K562 (cell line): Measurements from ENCODE around the gene PDIA2. TPM values are rescaled to one million over a fixed set of nuclear protein-coding genes. Genes with fewer than 3 reads are reported as not detected.

Experiments
- ATAC-seq: fragments of 200-7000 bp; cut with Tn5 transposase; 3 replicates; pipeline ENCODE4 v1.9.1; 2020; ENCODE audit warnings: moderate library complexity
- BruUV-seq: library from RNA; stranded (reverse); fragments of 400-500 nt; replicated peaks from 2 replicates; lab custom pipeline; 2021; lab: Mats Ljungman, UMichigan
- CTCF ChIA-PET: fragments of 300-600 bp; formaldehyde crosslinking; extraction: SDS; loops from one replicate; lab custom pipeline; 2021; ENCODE audit warnings: low intra/inter-chr PET ratio; lab: Yijun Ruan, JAX
- POLR2A ChIA-PET: fragments of 300-600, 350-650 bp; sonication (Branson Sonifier 250); formaldehyde crosslinking; extraction: SDS; loops from one replicate; lab custom pipeline; 2021; ENCODE audit warnings: antibody characterized with exemption, inconsistent platforms; lab: Yijun Ruan, JAX
- DNase-seq, 4 experiments: peaks; one replicate each; pipeline versions ENCODE4 v3.0.0 to v3.0.0-alpha.2; 2011 to 2018; ENCODE audit warnings: low spot score in 3 of 4, mixed read lengths in 3 of 4; ENCODE audit errors: extremely low read depth in 1 of 4
- FAIRE-seq: peaks from 2 replicates; lab custom pipeline; 2011; peaks lifted over from hg19 to GRCh38; lab: Jason Lieb, UNC
- H2AFZ ChIP-seq: 2 replicates; pipeline ENCODE4 v1.6.0; 2011; ENCODE audit warnings: low read depth, low read length, control low read depth, inconsistent platforms
- H3K27ac ChIP-seq: fragments of 200-600 bp; 3 replicates; pipeline ENCODE4 v1.8.0; 2011; ENCODE audit warnings: low read depth, mild to moderate bottlenecking, control low read depth, inconsistent platforms, low read length, moderate library complexity, mixed read lengths; ENCODE audit errors: extremely low read depth
- H3K27me3 ChIP-seq, 2 experiments: fragments of 300-600 bp in 1 of 2; 2 replicates in 1 of 2; 3 replicates in 1 of 2; pipeline versions ENCODE4 v1.6.0 to v1.8.0; 2011; ENCODE audit warnings: inconsistent platforms in 2 of 2, low read length in 2 of 2, mild to moderate bottlenecking in 1 of 2, mixed read lengths in 1 of 2, moderate library complexity in 1 of 2; ENCODE audit not compliant: control insufficient read depth in 2 of 2, insufficient read depth in 2 of 2
- H3K36me3 ChIP-seq: fragments of 300-600 bp; 3 replicates; pipeline ENCODE4 v1.8.0; 2011; ENCODE audit warnings: mild to moderate bottlenecking, low read length, inconsistent platforms; ENCODE audit not compliant: control insufficient read depth, insufficient read depth
- H3K4me1 ChIP-seq, 2 experiments: fragments of 200-600 bp in 1 of 2; replicated peaks in 1 of 2; 2 replicates in 1 of 2; 3 replicates in 1 of 2; pipeline versions ENCODE4 v1.5.1 to v1.8.0; 2011; ENCODE audit warnings: inconsistent platforms in 2 of 2, low read length in 2 of 2, mild to moderate bottlenecking in 1 of 2, mixed read lengths in 1 of 2, moderate library complexity in 1 of 2; ENCODE audit not compliant: control insufficient read depth in 2 of 2, insufficient read depth in 2 of 2
- H3K4me2 ChIP-seq: 2 replicates; pipeline ENCODE4 v1.6.1; 2011; ENCODE audit warnings: low read length, control low read depth, inconsistent platforms, mixed read lengths; ENCODE audit not compliant: insufficient read depth
- H3K4me3 ChIP-seq: fragments of 200-600 bp; sonication (generic), shearing (Covaris generic); 2 replicates; pipeline ENCODE4 v1.5.1; 2016; ENCODE audit warnings: control low read depth, inconsistent platforms
- H3K79me2 ChIP-seq: fragments of 200-600 bp; 3 replicates; pipeline ENCODE4 v1.8.0; 2011; ENCODE audit warnings: low read length, inconsistent platforms; ENCODE audit not compliant: control insufficient read depth, insufficient read depth
- H3K9ac ChIP-seq, 2 experiments: 2 replicates each; pipeline versions ENCODE4 v1.6.0 to v1.6.1; 2011; ENCODE audit warnings: low read depth in 2 of 2, low read length in 2 of 2, control low read depth in 1 of 2, inconsistent platforms in 1 of 2, mild to moderate bottlenecking in 1 of 2, mixed read lengths in 1 of 2; ENCODE audit not compliant: insufficient read depth in 1 of 2
- H3K9me1 ChIP-seq: one replicate; pipeline ENCODE4 v1.6.0; 2011; ENCODE audit warnings: inconsistent platforms, mild to moderate bottlenecking, low read length, moderate library complexity; ENCODE audit not compliant: control insufficient read depth, insufficient read depth
- H3K9me3 ChIP-seq: replicated peaks from 2 replicates; pipeline ENCODE4 v1.5.1; 2011; ENCODE audit warnings: low read depth, low read length, inconsistent platforms; ENCODE audit not compliant: control insufficient read depth, insufficient read depth
- H4K20me1 ChIP-seq: replicated peaks from 2 replicates; pipeline ENCODE4 v1.6.1; 2011; ENCODE audit warnings: low read length, inconsistent platforms, mixed read lengths; ENCODE audit not compliant: control insufficient read depth, insufficient read depth
- CBFA2T3 ChIP-seq: fragments of 450-650 bp; IDR thresholded peaks from 2 replicates; pipeline ENCODE4 v1.6.1; 2017
- CC2D1A ChIP-seq: fragments of 450-650 bp; IDR thresholded peaks from 2 replicates; pipeline ENCODE4 v1.6.1; 2017; ENCODE audit warnings: mild to moderate bottlenecking
- EP300 ChIP-seq: IDR thresholded peaks from 2 replicates; pipeline ENCODE4 v1.6.1; 2012; ENCODE audit warnings: low read length, improper control_type of control experiment
- MAFG ChIP-seq: fragments of 450-650 bp; conservative IDR thresholded peaks from 2 replicates; pipeline ENCODE4 v1.6.1; 2016; ENCODE audit warnings: missing genetic modification characterization, missing compliant biosample characterization
- MYC ChIP-seq, 2 experiments: fragments of 250-450 bp in 1 of 2; sonication (Bioruptor Pico) in 1 of 2; IDR thresholded peaks; 2 replicates each; pipeline versions ENCODE4 v1.5.1 to v1.6.1; 2012 to 2021; ENCODE audit warnings: low read depth in 2 of 2, borderline replicate concordance in 1 of 2, improper control_type of control experiment in 1 of 2, low read length in 1 of 2, mild to moderate bottlenecking in 1 of 2, moderate library complexity in 1 of 2
- SMAD4 ChIP-seq: fragments of 250-450 bp; sonication (Bioruptor Pico); conservative IDR thresholded peaks from 2 replicates; pipeline ENCODE4 v1.8.0; 2021; ENCODE audit warnings: inconsistent platforms, mild to moderate bottlenecking, moderate library complexity
- TCF3 ChIP-seq: sonication (generic); formaldehyde crosslinking; IDR thresholded peaks from 2 replicates; pipeline ENCODE4 v1.4.0; 2020; ENCODE audit warnings: mild to moderate bottlenecking, missing genetic modification reagents
- U2AF2 ChIP-seq: fragments of 200-400 bp; formaldehyde crosslinking; optimal IDR thresholded peaks from 2 replicates; pipeline ENCODE3; 2017; ENCODE audit warnings: low read depth, mild to moderate bottlenecking, low read length
- ZNF217 ChIP-seq: sonication (generic); formaldehyde crosslinking; IDR thresholded peaks from 2 replicates; pipeline ENCODE4 v1.8.0; 2022; ENCODE audit warnings: mild to moderate bottlenecking, missing genetic modification reagents
- WGBS: fragments of 100-300 bp; shearing (Covaris generic); methylation state at CpG from one replicate; pipeline ENCODE4 v1.1.6; 2016; ENCODE audit warnings: low coverage, mixed read lengths; ENCODE audit not compliant: insufficient coverage; ENCODE audit errors: missing lambda C conversion rate; 5-methylcytosine and 5-hydroxymethylcytosine counted together
- in situ Hi-C: fragments of 300-500 bp; cut with MboI; formaldehyde crosslinking; loops from 4 replicates; pipeline ENCODE4 v1.15.0; 2018; ENCODE audit warnings: inconsistent platforms, mixed read lengths
- intact Hi-C: fragments of 100-400 bp; cut with micrococcal nuclease; formaldehyde crosslinking; loops from 2 replicates; pipeline ENCODE4 v1.14.2; 2022
- polyA plus RNA-seq, 8 experiments: library from polyadenylated mRNA; depleted of rRNA in 4 of 8; stranded (reverse) in 5 of 8; unstranded in 3 of 8; fragments of >200 nt; fragmentation: Nextera tagmentation in 2 of 8; fragmentation: Illumina TruSeq in 1 of 8; extraction: Ambion mirVana in 2 of 8; extraction: Trizol in 1 of 8; gene quantifications; 2 replicates each; pipeline versions ENCODE4 v1.2.1 to v1.2.3, GENCODE V29; 2011 to 2014; ENCODE audit warnings: inconsistent platforms in 1 of 8, missing spikeins in 1 of 8
- total RNA-seq, 7 experiments: library from RNA; depleted of rRNA in 6 of 7; stranded (reverse); fragments of >200 nt in 6 of 7; fragmentation: Illumina TruSeq in 2 of 7; extraction: Trizol in 2 of 7; gene quantifications; 2 replicates each; pipeline versions ENCODE4 v1.2.1 to v1.2.3, GENCODE V29; 2011 to 2021; ENCODE audit warnings: low replicate concordance in 1 of 7
- TF ChIP-seq, protein P1 (sequence below): fragments of 450-650 bp; IDR thresholded peaks from 2 replicates; pipeline ENCODE4 v1.6.1; 2017; ENCODE audit warnings: antibody characterized with exemption
- TF ChIP-seq, protein P2 (sequence below): fragments of 450-650 bp; IDR thresholded peaks from 2 replicates; pipeline ENCODE4 v1.6.1; 2017; ENCODE audit warnings: antibody characterized with exemption, mild to moderate bottlenecking

Gene PDIA2
- total and polyA plus RNA-seq, 9 of the 15 experiments (the other 6 are each of a cell fraction or from before 2014, with no cell fraction given) = 0.13 to 0.92 (median 0.23) TPM; not detected in 4

DNA sequence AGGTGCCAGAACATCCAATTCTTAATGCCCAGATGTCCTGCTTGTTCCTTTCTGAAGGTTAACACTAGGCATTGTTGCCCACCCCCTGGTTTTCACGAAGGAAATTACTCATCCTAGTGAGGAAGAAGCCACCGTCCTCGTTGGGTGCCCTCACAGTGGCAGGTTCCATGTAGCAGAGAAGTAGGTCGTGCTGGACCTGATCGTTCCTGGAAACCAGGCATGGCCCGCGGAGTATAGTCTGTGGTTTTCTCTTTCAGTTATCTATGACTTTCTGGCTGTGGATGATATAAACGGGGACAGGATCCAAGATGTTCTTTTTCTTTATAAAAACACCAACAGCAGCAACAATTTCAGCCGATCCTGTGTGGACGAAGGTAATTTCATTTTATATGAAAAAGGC, 23.7 kb upstream of the PDIA2 start:
- H3K4me3 ChIP-seq = no peak overlapping the region
- peaks cover 31% of the 10 kb centered on the region; the same call in 2 of the 3 replicates for H3K36me3 ChIP-seq
- peak overlapping the region; percentile 43; the same call in 1 of the 2 replicates for H2AFZ ChIP-seq
- peak overlapping the region; percentile 21 to 68; a peak in 3 of 4 replicates for H3K9ac ChIP-seq
- peaks cover 13 to 45% of the 10 kb centered on the region in 2 experiments; a peak in 4 of 5 replicates for H3K4me1 ChIP-seq
- H3K4me2 ChIP-seq = peak overlapping the region; percentile 54
- no peaks in the 10 kb centered on the region for H3K9me3 ChIP-seq
- in situ Hi-C loops (no loop called here), intact Hi-C loops (no loop called here)
- 6% methylated on average over 10 of the region's 10 CpGs for WGBS
- ChIA-PET CTCF (no interaction called here), POLR2A (interaction anchor here (0.7 to 1.0 kb wide), 3 partner anchors 10 to 24 kb away, joined by 3 to 4 read pairs (median 3); no protein-coding TSS in a partner anchor)
- H4K20me1 ChIP-seq = no peaks in the 10 kb centered on the region
- peak in 2 of 4 experiments; percentile 31 to 63 for DNase-seq
- H3K79me2 ChIP-seq = no peaks in the 10 kb centered on the region
- peak overlapping the region; percentile 29; the same call in 2 of the 3 replicates for H3K27ac ChIP-seq
- TF ChIP-seq EP300 = peak; percentile 15; the same call in 1 of the 2 replicates
- no peak for TF ChIP-seq ZNF217 (CRISPR knock-in tag)
- TF ChIP-seq, protein P1, sequence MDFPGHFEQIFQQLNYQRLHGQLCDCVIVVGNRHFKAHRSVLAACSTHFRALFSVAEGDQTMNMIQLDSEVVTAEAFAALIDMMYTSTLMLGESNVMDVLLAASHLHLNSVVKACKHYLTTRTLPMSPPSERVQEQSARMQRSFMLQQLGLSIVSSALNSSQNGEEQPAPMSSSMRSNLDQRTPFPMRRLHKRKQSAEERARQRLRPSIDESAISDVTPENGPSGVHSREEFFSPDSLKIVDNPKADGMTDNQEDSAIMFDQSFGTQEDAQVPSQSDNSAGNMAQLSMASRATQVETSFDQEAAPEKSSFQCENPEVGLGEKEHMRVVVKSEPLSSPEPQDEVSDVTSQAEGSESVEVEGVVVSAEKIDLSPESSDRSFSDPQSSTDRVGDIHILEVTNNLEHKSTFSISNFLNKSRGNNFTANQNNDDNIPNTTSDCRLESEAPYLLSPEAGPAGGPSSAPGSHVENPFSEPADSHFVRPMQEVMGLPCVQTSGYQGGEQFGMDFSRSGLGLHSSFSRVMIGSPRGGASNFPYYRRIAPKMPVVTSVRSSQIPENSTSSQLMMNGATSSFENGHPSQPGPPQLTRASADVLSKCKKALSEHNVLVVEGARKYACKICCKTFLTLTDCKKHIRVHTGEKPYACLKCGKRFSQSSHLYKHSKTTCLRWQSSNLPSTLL = peak; percentile 58; the same call in 1 of the 2 replicates
- no peak for TF ChIP-seq U2AF2
- 0 out of 2 replicates have a peak, but pooled peaks have one; percentile 15 for TF ChIP-seq SMAD4
- TF ChIP-seq CBFA2T3 = peak; percentile 50; the same call in 1 of the 2 replicates
- TF ChIP-seq MAFG = no peak
- TF ChIP-seq TCF3 = peak; percentile 70
- TF ChIP-seq CC2D1A = peak; percentile 54; the same call in 1 of the 2 replicates
- TF ChIP-seq, protein P2, sequence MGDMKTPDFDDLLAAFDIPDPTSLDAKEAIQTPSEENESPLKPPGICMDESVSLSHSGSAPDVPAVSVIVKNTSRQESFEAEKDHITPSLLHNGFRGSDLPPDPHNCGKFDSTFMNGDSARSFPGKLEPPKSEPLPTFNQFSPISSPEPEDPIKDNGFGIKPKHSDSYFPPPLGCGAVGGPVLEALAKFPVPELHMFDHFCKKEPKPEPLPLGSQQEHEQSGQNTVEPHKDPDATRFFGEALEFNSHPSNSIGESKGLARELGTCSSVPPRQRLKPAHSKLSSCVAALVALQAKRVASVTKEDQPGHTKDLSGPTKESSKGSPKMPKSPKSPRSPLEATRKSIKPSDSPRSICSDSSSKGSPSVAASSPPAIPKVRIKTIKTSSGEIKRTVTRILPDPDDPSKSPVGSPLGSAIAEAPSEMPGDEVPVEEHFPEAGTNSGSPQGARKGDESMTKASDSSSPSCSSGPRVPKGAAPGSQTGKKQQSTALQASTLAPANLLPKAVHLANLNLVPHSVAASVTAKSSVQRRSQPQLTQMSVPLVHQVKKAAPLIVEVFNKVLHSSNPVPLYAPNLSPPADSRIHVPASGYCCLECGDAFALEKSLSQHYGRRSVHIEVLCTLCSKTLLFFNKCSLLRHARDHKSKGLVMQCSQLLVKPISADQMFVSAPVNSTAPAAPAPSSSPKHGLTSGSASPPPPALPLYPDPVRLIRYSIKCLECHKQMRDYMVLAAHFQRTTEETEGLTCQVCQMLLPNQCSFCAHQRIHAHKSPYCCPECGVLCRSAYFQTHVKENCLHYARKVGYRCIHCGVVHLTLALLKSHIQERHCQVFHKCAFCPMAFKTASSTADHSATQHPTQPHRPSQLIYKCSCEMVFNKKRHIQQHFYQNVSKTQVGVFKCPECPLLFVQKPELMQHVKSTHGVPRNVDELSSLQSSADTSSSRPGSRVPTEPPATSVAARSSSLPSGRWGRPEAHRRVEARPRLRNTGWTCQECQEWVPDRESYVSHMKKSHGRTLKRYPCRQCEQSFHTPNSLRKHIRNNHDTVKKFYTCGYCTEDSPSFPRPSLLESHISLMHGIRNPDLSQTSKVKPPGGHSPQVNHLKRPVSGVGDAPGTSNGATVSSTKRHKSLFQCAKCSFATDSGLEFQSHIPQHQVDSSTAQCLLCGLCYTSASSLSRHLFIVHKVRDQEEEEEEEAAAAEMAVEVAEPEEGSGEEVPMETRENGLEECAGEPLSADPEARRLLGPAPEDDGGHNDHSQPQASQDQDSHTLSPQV = peak; percentile 23; the same call in 1 of the 2 replicates
- TF ChIP-seq MYC (IDR thresholded peaks at IDR 0.05; ENCODE audit: low read depth, low read length) = 0 out of 2 replicates have a peak, but pooled peaks have one; percentile 7
- TF ChIP-seq MYC (CRISPR knock-in tag; IDR thresholded peaks at IDR 0.05; ENCODE audit: borderline replicate concordance, low read depth) = no peak
- FAIRE-seq = peak; percentile 88
- BruUV-seq = no TSS peak
- H3K9me1 ChIP-seq = peaks cover 4% of the 10 kb centered on the region
- H3K27me3 ChIP-seq = no peaks in the 10 kb centered on the region
- peak; percentile 80 for ATAC-seq
